Measurements from ENCODE around the gene PAX7.

The PAX7 gene

DNA sequence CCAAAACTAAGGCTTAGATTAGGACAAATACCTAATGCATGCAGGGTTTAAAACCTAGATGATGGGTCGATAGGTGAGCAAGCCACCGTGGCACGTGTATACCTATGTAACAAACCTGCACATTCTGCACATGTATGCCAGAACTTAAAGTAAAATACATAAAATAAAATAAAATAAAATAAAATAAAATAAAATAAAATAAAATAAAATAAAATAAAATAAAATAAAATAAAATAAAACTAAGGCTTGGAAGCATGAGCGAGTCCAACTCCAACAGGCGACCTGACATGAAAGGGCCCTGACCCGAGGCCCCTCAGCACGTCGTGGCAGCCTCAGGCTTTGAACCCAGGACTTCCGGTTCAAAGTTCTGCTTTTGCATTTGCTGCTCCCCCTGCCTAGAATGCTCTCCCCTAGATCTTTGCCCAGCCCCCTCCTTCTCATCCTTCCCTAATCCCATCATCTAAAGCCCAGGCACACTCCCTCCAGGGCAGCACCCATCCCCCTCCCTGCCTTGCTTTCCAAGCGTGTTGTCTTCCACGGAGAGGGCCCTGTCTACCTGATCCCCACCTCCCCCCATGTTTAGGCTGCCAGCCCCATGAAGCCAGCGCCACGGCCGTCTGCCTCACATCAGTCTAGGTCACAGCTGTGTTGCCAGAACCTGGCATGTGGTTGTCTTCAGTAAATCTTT is 164.5 kb downstream of the PAX7 start:
- DNase-seq (ENCODE audit: low read depth), result no peak

GRCh38 chr1:18796950-18797349 is 166.3 kb downstream of the PAX7 start:
- no peak for DNase-seq (ENCODE audit: low read depth)
